Epithelial cell of esophagus (primary cell): ENCODE data around the gene CHKA.
A peak's percentile ranks its signal among the peaks of the same experiment; 100 is the strongest.

Experiments used
- DNase-seq: peaks from one replicate; pipeline ENCODE4 v3.0.0; 2010; ENCODE audit warnings: low read depth
- H3K4me3 ChIP-seq: 2 replicates; pipeline ENCODE4 v1.5.1; 2011; ENCODE audit warnings: mild to moderate bottlenecking, low read length, control low read depth
- TF ChIP-seq, protein P1 (sequence below): IDR thresholded peaks from 2 replicates; pipeline ENCODE4 v1.5.1; 2011; ENCODE audit warnings: low read depth, mild to moderate bottlenecking, low read length, control low read depth, inconsistent platforms; ENCODE audit not compliant: insufficient read depth; ENCODE audit errors: missing control alignments

The CHKA gene

GRCh38 chr11:68137833-68138232, 16.6 kb upstream of the CHKA start:
- DNase-seq, result no peak
- TF ChIP-seq, protein P1, sequence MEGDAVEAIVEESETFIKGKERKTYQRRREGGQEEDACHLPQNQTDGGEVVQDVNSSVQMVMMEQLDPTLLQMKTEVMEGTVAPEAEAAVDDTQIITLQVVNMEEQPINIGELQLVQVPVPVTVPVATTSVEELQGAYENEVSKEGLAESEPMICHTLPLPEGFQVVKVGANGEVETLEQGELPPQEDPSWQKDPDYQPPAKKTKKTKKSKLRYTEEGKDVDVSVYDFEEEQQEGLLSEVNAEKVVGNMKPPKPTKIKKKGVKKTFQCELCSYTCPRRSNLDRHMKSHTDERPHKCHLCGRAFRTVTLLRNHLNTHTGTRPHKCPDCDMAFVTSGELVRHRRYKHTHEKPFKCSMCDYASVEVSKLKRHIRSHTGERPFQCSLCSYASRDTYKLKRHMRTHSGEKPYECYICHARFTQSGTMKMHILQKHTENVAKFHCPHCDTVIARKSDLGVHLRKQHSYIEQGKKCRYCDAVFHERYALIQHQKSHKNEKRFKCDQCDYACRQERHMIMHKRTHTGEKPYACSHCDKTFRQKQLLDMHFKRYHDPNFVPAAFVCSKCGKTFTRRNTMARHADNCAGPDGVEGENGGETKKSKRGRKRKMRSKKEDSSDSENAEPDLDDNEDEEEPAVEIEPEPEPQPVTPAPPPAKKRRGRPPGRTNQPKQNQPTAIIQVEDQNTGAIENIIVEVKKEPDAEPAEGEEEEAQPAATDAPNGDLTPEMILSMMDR, result no peak
- H3K4me3 ChIP-seq, result no peak overlapping the region

DNA sequence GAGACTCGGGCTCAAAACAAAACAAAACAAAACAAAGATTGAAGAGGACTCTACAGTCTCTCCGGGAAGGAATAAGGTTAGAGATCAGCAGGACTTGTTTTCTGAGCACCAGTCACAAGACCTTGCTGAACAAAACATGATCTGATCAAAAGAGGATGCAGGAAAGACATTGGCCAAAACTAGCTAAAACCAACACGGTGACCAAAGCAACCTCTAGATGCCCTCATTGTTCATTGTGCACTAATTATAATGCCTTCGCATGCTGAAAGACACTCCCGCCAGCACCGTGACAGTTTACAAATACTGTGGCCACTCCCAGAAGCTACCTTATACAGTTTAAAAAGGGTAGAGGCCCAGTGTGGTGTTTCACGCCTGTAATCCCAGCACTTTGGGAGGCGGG, 15.7 kb upstream of the CHKA start:
- no peak for DNase-seq
- H3K4me3 ChIP-seq, result no peak overlapping the region
- TF ChIP-seq, protein P1, result no peak

GRCh38 chr11:68135161-68135560, 14.0 kb upstream of the CHKA start:
- TF ChIP-seq, protein P1, result no peak
- no peak for DNase-seq
- H3K4me3 ChIP-seq, result no peak overlapping the region

GRCh38 chr11:68133761-68134160, 12.6 kb upstream of the CHKA start:
- H3K4me3 ChIP-seq, result no peak overlapping the region
- DNase-seq, result no peak
- TF ChIP-seq, protein P1, result no peak

GRCh38 chr11:68130121-68130520, 8.9 kb upstream of the CHKA start:
- no peak for DNase-seq
- H3K4me3 ChIP-seq, result no peak overlapping the region
- TF ChIP-seq, protein P1, result no peak

- TF ChIP-seq, protein P1, result no peak
- no peak for DNase-seq
- H3K4me3 ChIP-seq, result peak overlapping the region; percentile 28
Observed at GRCh38 chr11:68128682-68129327, 7.6 kb upstream of the CHKA start.
